Calu3 (cell line): ENCODE measurements around the gene FASTKD1. TPM values are rescaled to one million over a fixed set of nuclear protein-coding genes. Genes with fewer than 3 reads are reported as not detected.
"Not testable (repeated sequence)": the region's sequence is repeated elsewhere in the genome, so short reads cannot be mapped to it uniquely, and the experiment has no call there.

Source experiments
- BruUV-seq: library from RNA; stranded (reverse); fragments of 400-500 nt; replicated peaks from 2 replicates; lab custom pipeline; 2021; lab: Mats Ljungman, UMichigan
- CTCF ChIA-PET: fragments of 300-600 bp; sonication (Branson Sonifier 250); formaldehyde crosslinking; loops from one replicate; lab custom pipeline; 2022; ENCODE audit warnings: antibody characterized with exemption; lab: Charles Lee
- DNase-seq: peaks from one replicate; pipeline ENCODE4 v3.0.0; 2022
- H3K27ac Mint-ChIP-seq: one replicate; pipeline ENCODE4 v1.8.0; 2022; ENCODE audit warnings: mixed read lengths; ENCODE audit not compliant: unreplicated experiment
- H3K27me3 Mint-ChIP-seq: one replicate; pipeline ENCODE4 v1.8.0; 2022; ENCODE audit warnings: mixed read lengths; ENCODE audit not compliant: unreplicated experiment
- H3K36me3 Mint-ChIP-seq: one replicate; pipeline ENCODE4 v1.8.0; 2022; ENCODE audit warnings: mild to moderate bottlenecking, moderate library complexity, mixed read lengths; ENCODE audit not compliant: insufficient read depth, unreplicated experiment
- H3K4me1 Mint-ChIP-seq: one replicate; pipeline ENCODE4 v1.8.0; 2022; ENCODE audit warnings: mild to moderate bottlenecking, low read depth, mixed read lengths; ENCODE audit not compliant: unreplicated experiment
- H3K4me3 Mint-ChIP-seq: one replicate; pipeline ENCODE4 v1.8.0; 2022; ENCODE audit warnings: mild to moderate bottlenecking, low read depth, moderate library complexity, mixed read lengths; ENCODE audit not compliant: unreplicated experiment
- H3K9me3 Mint-ChIP-seq: one replicate; pipeline ENCODE4 v1.8.0; 2022; ENCODE audit warnings: low read depth, mixed read lengths; ENCODE audit not compliant: unreplicated experiment
- CTCF ChIP-seq: fragments of 200-600 bp; IDR thresholded peaks from one replicate; pipeline ENCODE4 v1.8.0; 2022; ENCODE audit warnings: antibody characterized with exemption; ENCODE audit not compliant: unreplicated experiment
- intact Hi-C: fragments of 100-400 bp; cut with micrococcal nuclease; formaldehyde crosslinking; loops from one replicate; pipeline ENCODE4 v1.10.0; 2022; ENCODE audit not compliant: unreplicated experiment
- total RNA-seq: library from RNA; stranded (reverse); gene quantifications from 2 replicates; pipeline ENCODE4 v1.2.3, GENCODE V29; 2022

Gene FASTKD1
- total RNA-seq, 1 experiment from 2014 or later, result 27.0 TPM

DNA sequence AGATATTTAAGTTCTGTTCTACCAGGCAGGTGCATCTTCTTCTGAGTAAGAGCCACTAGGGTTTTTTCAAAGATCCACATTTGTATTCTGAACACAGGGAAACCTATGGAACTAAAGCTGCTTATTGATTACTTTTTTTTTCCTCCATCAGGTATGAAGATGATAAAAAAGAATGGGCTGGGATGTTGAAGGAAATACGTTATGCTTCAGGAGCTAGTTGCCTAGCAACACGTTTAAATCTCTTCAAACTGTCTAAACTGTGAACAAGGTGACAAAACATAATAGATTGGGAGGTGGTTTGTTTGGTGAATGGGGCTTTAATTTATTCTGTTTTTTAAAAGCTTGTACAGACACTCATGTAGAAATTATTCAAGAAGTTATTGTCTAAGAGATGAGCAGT lies 48.2 kb downstream of the FASTKD1 start:
- no peaks in the 10 kb centered on the region for H3K36me3 Mint-ChIP-seq
- no peaks in the 10 kb centered on the region for H3K27me3 Mint-ChIP-seq
- DNase-seq, result no peak
- CTCF ChIA-PET, result no interaction called here
- no peaks in the 10 kb centered on the region for H3K4me1 Mint-ChIP-seq
- no TSS peak for BruUV-seq
- H3K4me3 Mint-ChIP-seq, result no peak overlapping the region
- TF ChIP-seq CTCF, result no peak
- intact Hi-C loops, result loop anchor here (5.0 kb wide), 1 partner anchor 402 kb away; no protein-coding TSS in a partner anchor
- H3K9me3 Mint-ChIP-seq, result no peaks in the 10 kb centered on the region
- H3K27ac Mint-ChIP-seq, result no peak overlapping the region

- H3K27ac Mint-ChIP-seq, result no peak overlapping the region
- CTCF ChIA-PET, result interaction anchor here (0.7 kb wide), 1 partner anchor 14 kb away, joined by 4 read pairs; the partner anchor contains the start of gene KLHL41
- no peaks in the 10 kb centered on the region for H3K4me1 Mint-ChIP-seq
- TF ChIP-seq CTCF, result no peak
- H3K9me3 Mint-ChIP-seq, result no peaks in the 10 kb centered on the region
- no peak overlapping the region for H3K4me3 Mint-ChIP-seq
- intact Hi-C loops, result no loop called here
- no peaks in the 10 kb centered on the region for H3K27me3 Mint-ChIP-seq
- no peak for DNase-seq
- no TSS peak for BruUV-seq
- H3K36me3 Mint-ChIP-seq, result no peaks in the 10 kb centered on the region
Observed at GRCh38 chr2:169523681-169524080, 50.0 kb downstream of the FASTKD1 start.

- Mint-ChIP-seq H3K36me3 (no peaks in the 10 kb centered on the region), H3K4me3 (no peak overlapping the region), H3K27ac (no peak overlapping the region), H3K4me1 (peaks cover 4% of the 10 kb centered on the region), H3K9me3 (no peaks in the 10 kb centered on the region), H3K27me3 (no peaks in the 10 kb centered on the region)
- BruUV-seq, result no TSS peak
- TF ChIP-seq CTCF, result no peak
- no peak for DNase-seq
- intact Hi-C loops, result no loop called here
- CTCF ChIA-PET, result interaction anchor here (0.8 kb wide), 1 partner anchor 11 kb away, joined by 3 read pairs; the partner anchor contains the start of gene KLHL41
Observed at GRCh38 chr2:169520896-169521295, 52.8 kb downstream of the FASTKD1 start.

- H3K36me3 Mint-ChIP-seq, intact Hi-C loops, H3K27ac Mint-ChIP-seq, H3K9me3 Mint-ChIP-seq, H3K4me1 Mint-ChIP-seq, CTCF ChIA-PET, H3K4me3 Mint-ChIP-seq, H3K27me3 Mint-ChIP-seq, BruUV-seq, DNase-seq: not testable (repeated sequence)
Observed at GRCh38 chr2:169516488-169516995, 57.1 kb downstream of the FASTKD1 start.

DNA sequence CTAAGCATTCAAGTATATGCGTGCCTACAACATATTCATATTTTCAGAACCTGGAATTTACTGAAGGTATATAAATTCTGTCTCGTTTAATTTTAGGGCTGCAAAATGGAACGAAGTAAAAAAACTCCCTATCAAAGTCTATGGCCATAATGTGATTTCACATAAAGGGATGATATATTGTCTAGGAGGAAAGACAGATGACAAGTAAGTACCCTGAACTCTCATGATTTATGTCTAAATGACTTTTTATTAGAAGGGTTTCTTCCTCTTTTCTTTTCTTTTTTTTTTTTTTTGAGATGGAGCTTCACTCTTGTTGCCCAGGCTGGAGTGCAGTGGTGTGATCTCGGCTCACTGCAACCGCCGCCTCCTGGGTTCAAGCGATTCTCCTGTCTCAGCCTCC lies 58.9 kb downstream of the FASTKD1 start:
- not testable (repeated sequence) for H3K9me3 Mint-ChIP-seq, H3K4me3 Mint-ChIP-seq, BruUV-seq

More for the DNA sequence above, 58.9 kb downstream of the FASTKD1 start:
- H3K27me3 Mint-ChIP-seq, CTCF ChIA-PET, intact Hi-C loops, H3K4me1 Mint-ChIP-seq, H3K27ac Mint-ChIP-seq, H3K36me3 Mint-ChIP-seq, DNase-seq: not testable (repeated sequence)
